C4-2B (cell line): Measurements from ENCODE around the gene NSUN2.

Experiments
- H3K27ac ChIP-seq: fragments of 450-650 bp; 2 replicates; pipeline ENCODE4 v1.5.1; 2017
- CTCF ChIP-seq: fragments of 450-650 bp; conservative IDR thresholded peaks from 2 replicates; pipeline ENCODE4 v1.5.1; 2017; ENCODE audit warnings: mild to moderate bottlenecking
- ZFX ChIP-seq: fragments of 450-650 bp; IDR thresholded peaks from 2 replicates; pipeline ENCODE4 v1.6.1; 2017

NSUN2 gene

GRCh38 chr5:6611334-6612256, 21.2 kb downstream of the NSUN2 start:
- TF ChIP-seq ZFX (no peak), CTCF (no peak)
- H3K27ac ChIP-seq: no peak overlapping the region

GRCh38 chr5:6608016-6608415, 24.8 kb downstream of the NSUN2 start:
- no peak overlapping the region for H3K27ac ChIP-seq
- TF ChIP-seq ZFX: no peak
- no peak for TF ChIP-seq CTCF

- TF ChIP-seq CTCF (no peak), ZFX (no peak)
- no peak overlapping the region for H3K27ac ChIP-seq
These were observed 25.3 kb downstream of the NSUN2 start for GRCh38 chr5:6607559-6607936.

- TF ChIP-seq ZFX (no peak), CTCF (no peak)
These were observed 25.8 kb downstream of the NSUN2 start for GRCh38 chr5:6606884-6607558.

GRCh38 chr5:6604946-6605345, 27.9 kb downstream of the NSUN2 start:
- TF ChIP-seq ZFX: no peak
- TF ChIP-seq CTCF: no peak
- no peak overlapping the region for H3K27ac ChIP-seq

More at GRCh38 chr5:6606884-6607558, 25.8 kb downstream of the NSUN2 start:
- H3K27ac ChIP-seq: no peak overlapping the region

GRCh38 chr5:6604341-6604740, 28.5 kb downstream of the NSUN2 start:
- no peak for TF ChIP-seq CTCF
- TF ChIP-seq ZFX: no peak
- no peak overlapping the region for H3K27ac ChIP-seq

GRCh38 chr5:6603643-6604042, 29.2 kb downstream of the NSUN2 start:
- H3K27ac ChIP-seq: no peak overlapping the region
- TF ChIP-seq ZFX (no peak), CTCF (no peak)
